Measurements from ENCODE around the gene PRDM10.
"Not testable (repeated sequence)": the region's sequence is repeated elsewhere in the genome, so short reads cannot be mapped to it uniquely, and the experiment has no call there.

Gene PRDM10

GRCh38 chr11:129972611-129973010 is 30.0 kb downstream of the PRDM10 start:
- Mint-ChIP-seq H3K9me3 (no peaks in the 10 kb centered on the region), H3K4me1 (peaks cover 4% of the 10 kb centered on the region), H3K4me3 (no peak overlapping the region), H3K36me3 (peaks cover 5% of the 10 kb centered on the region), H3K27me3 (no peaks in the 10 kb centered on the region), H3K27ac (no peak overlapping the region)

DNA sequence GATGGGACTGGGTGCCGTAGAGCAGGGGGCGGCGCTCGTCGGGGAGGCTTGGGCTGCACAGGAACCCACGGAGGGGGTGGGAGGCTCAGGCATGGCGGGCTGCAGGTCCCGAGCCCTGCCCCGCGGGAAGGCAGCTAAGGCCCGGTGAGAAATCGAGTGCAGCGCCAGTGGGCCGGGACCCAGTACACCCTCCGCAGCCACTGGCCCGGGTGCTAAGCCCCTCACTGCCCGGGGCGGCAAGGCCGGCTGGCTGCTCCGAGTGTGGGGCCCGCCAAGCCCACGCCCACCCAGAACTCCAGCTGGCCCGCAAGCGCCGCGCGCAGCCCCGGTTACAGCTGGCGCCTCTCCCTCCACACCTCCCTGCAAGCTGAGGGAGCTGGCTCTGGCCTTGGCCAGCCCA is 30.8 kb downstream of the PRDM10 start:
- H3K4me1 Mint-ChIP-seq, H3K9me3 Mint-ChIP-seq, H3K27me3 Mint-ChIP-seq, H3K27ac Mint-ChIP-seq, H3K4me3 Mint-ChIP-seq, H3K36me3 Mint-ChIP-seq: not testable (repeated sequence)

- H3K36me3 Mint-ChIP-seq: peaks cover 5% of the 10 kb centered on the region
- H3K4me3 Mint-ChIP-seq: no peak overlapping the region
- H3K4me1 Mint-ChIP-seq: peaks cover 8% of the 10 kb centered on the region
- H3K27me3 Mint-ChIP-seq: no peaks in the 10 kb centered on the region
- no peak overlapping the region for H3K27ac Mint-ChIP-seq
- no peaks in the 10 kb centered on the region for H3K9me3 Mint-ChIP-seq
Observed at GRCh38 chr11:129969920-129970319, 32.7 kb downstream of the PRDM10 start.

DNA sequence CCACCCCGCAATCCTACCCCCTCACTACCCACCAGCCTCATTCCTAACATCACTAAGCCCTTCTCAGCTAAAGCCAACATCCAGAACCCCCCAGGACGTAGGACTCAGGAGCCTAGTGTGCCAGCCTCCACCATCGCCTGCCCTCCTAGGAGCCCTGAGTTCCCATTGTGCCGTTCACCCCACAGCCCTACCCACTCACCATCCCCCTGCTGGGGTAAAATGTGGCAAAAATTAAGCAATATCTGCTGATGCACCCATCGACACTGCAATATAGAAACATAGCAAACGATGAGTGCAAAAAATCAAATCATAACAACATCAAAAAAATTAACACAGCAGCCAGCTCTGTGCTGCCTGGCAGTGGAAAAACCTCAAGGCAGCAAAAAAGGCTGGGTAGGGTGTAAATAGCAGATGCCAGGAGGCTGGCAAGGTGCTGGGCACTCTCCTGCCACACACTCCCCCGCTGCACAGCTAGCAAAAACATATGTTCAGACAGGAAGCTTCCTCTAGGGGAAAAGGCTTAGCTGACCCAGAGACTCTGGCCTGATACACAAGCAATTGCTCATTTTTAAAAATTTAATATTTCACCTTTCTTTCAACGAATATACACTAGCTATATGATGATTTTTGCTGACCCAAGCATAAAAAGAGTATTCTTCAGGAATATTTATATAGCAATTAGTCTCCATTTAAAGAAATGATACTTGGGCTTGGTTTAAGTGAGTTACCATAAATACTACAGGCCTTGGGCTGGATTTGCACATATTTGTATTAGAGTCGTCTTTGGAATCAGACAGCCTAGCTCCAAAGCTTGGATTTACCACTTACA is 33.8 kb downstream of the PRDM10 start:
- H3K27ac Mint-ChIP-seq: no peak overlapping the region
- peaks cover 8% of the 10 kb centered on the region for H3K4me1 Mint-ChIP-seq
- H3K27me3 Mint-ChIP-seq: no peaks in the 10 kb centered on the region
- no peak overlapping the region for H3K4me3 Mint-ChIP-seq
- peaks cover 5% of the 10 kb centered on the region for H3K36me3 Mint-ChIP-seq
- no peaks in the 10 kb centered on the region for H3K9me3 Mint-ChIP-seq

GRCh38 chr11:129967996-129968395 is 34.6 kb downstream of the PRDM10 start:
- Mint-ChIP-seq H3K9me3 (no peaks in the 10 kb centered on the region), H3K27ac (no peak overlapping the region), H3K4me3 (no peak overlapping the region), H3K36me3 (peaks cover 5% of the 10 kb centered on the region), H3K4me1 (peaks cover 5% of the 10 kb centered on the region), H3K27me3 (no peaks in the 10 kb centered on the region)

GRCh38 chr11:129965248-129965647 is 37.4 kb downstream of the PRDM10 start:
- Mint-ChIP-seq H3K4me1 (peaks cover 4% of the 10 kb centered on the region), H3K9me3 (no peaks in the 10 kb centered on the region), H3K36me3 (peaks cover 4% of the 10 kb centered on the region), H3K4me3 (no peak overlapping the region), H3K27me3 (no peaks in the 10 kb centered on the region), H3K27ac (no peak overlapping the region)

GRCh38 chr11:129960216-129961214 is 42.1 kb downstream of the PRDM10 start:
- no peaks in the 10 kb centered on the region for H3K4me1 Mint-ChIP-seq
- no peaks in the 10 kb centered on the region for H3K27me3 Mint-ChIP-seq
- no peaks in the 10 kb centered on the region for H3K9me3 Mint-ChIP-seq
- no peak overlapping the region for H3K27ac Mint-ChIP-seq
- no peak overlapping the region for H3K4me3 Mint-ChIP-seq
- peaks cover 16% of the 10 kb centered on the region for H3K36me3 Mint-ChIP-seq

- H3K4me1 Mint-ChIP-seq: no peaks in the 10 kb centered on the region
- H3K27me3 Mint-ChIP-seq: no peaks in the 10 kb centered on the region
- H3K9me3 Mint-ChIP-seq: no peaks in the 10 kb centered on the region
- no peak overlapping the region for H3K27ac Mint-ChIP-seq
- peaks cover 18% of the 10 kb centered on the region for H3K36me3 Mint-ChIP-seq
- no peak overlapping the region for H3K4me3 Mint-ChIP-seq
Observed at GRCh38 chr11:129959687-129960086, 42.9 kb downstream of the PRDM10 start.

DNA sequence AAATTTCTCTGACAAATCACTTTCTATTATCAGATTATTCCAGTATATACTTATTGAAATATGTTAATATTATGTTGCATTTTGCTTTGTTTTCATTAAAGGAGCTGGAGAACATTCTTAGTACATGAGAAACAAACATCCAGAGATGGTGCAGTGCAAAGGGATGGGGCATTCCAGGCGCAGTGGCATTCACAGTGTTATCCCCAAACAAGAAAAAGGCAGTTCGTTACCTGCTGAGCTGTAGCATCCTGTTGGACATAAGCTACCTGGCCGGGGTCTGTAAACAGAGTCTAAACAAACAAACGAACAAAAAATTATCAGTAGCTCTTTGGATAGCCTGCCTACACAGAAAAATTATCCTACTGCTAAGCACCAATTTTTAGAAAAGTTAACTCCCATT is 47.4 kb downstream of the PRDM10 start:
- H3K36me3 Mint-ChIP-seq: peaks cover 16% of the 10 kb centered on the region
- H3K4me1 Mint-ChIP-seq: no peaks in the 10 kb centered on the region
- H3K27me3 Mint-ChIP-seq: no peaks in the 10 kb centered on the region
- no peaks in the 10 kb centered on the region for H3K9me3 Mint-ChIP-seq
- H3K27ac Mint-ChIP-seq: no peak overlapping the region
- no peak overlapping the region for H3K4me3 Mint-ChIP-seq

- H3K4me1 Mint-ChIP-seq, H3K9me3 Mint-ChIP-seq, H3K27me3 Mint-ChIP-seq, H3K4me3 Mint-ChIP-seq, H3K27ac Mint-ChIP-seq: not testable (repeated sequence)
- peaks cover 13% of the 10 kb centered on the region for H3K36me3 Mint-ChIP-seq
Observed at GRCh38 chr11:129954703-129955102, 47.9 kb downstream of the PRDM10 start.

GRCh38 chr11:129951866-129952262 is 50.8 kb downstream of the PRDM10 start:
- peaks cover 6% of the 10 kb centered on the region for H3K36me3 Mint-ChIP-seq

GRCh38 chr11:129951201-129951865 is 51.3 kb downstream of the PRDM10 start:
- no peak overlapping the region for H3K27ac Mint-ChIP-seq

More at GRCh38 chr11:129951866-129952262, 50.8 kb downstream of the PRDM10 start:
- H3K4me3 Mint-ChIP-seq: no peak overlapping the region
- no peak overlapping the region for H3K27ac Mint-ChIP-seq
- H3K4me1 Mint-ChIP-seq: no peaks in the 10 kb centered on the region
- H3K9me3 Mint-ChIP-seq: no peaks in the 10 kb centered on the region
- H3K27me3 Mint-ChIP-seq: no peaks in the 10 kb centered on the region

DNA sequence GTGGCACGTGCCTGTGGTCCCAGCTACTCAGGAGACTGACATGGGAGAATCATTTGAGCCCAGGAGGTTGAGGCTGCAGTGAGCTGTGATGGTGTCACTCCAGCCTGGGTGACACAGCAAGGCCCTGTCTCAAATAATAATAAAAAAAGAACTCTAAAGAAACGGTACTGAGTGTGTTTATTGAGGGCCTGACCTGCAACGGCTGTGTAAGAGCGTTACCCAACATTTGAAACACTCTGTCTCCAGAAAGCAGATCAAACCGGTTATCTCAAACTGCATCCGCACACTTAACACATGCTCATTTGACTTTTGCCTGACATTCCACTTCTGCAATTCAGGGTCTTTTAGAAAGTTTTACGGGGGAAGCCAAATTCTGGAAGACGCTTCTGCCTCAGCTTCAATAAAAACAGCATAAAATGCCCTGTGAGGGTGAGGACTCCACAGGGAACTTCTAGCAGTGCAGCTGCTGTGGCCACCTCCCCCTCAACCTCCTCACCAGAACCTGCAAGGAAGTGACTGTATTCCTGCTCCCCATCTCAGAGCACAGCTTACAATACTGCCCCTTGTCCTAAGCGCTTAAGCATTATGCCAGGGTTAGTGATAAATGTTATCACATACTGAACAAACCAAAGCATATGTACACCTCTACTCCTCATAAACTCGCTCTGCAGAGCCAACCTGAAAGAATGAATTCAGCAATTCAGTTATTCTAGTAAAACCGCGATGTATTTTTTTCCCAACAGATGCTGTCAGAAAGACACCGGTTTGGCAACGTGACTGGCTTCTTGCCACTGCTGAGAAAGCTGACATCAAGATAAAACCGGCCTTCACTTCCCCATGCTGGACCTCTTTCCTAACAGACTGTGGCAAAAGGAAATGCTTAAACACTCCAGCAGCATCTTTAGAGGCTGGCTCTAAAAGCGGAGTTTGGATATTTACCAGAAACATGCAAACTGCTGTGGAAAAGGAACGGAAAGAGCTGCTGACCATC is 52.2 kb downstream of the PRDM10 start:
- Mint-ChIP-seq H3K4me3 (no peak overlapping the region), H3K4me1 (no peaks in the 10 kb centered on the region), H3K27ac (no peak overlapping the region), H3K9me3 (no peaks in the 10 kb centered on the region), H3K27me3 (no peaks in the 10 kb centered on the region), H3K36me3 (peaks cover 2% of the 10 kb centered on the region)

More at GRCh38 chr11:129951201-129951865, 51.3 kb downstream of the PRDM10 start:
- Mint-ChIP-seq H3K27me3 (no peaks in the 10 kb centered on the region), H3K4me3 (no peak overlapping the region), H3K36me3 (peaks cover 6% of the 10 kb centered on the region), H3K4me1 (no peaks in the 10 kb centered on the region), H3K9me3 (no peaks in the 10 kb centered on the region)

GRCh38 chr11:129948926-129949466 is 53.6 kb downstream of the PRDM10 start:
- no peaks in the 10 kb centered on the region for H3K4me1 Mint-ChIP-seq
- H3K27ac Mint-ChIP-seq: no peak overlapping the region
- H3K9me3 Mint-ChIP-seq: no peaks in the 10 kb centered on the region
- H3K27me3 Mint-ChIP-seq: no peaks in the 10 kb centered on the region
- H3K36me3 Mint-ChIP-seq: peaks cover 4% of the 10 kb centered on the region
- H3K4me3 Mint-ChIP-seq: no peak overlapping the region

Measured in activated naive CD4-positive, alpha-beta T cell treated with anti-CD3 and anti-CD28 coated beads, Interleukin-2, amount 50 U/mL, for 24 hours (primary cell).